Epithelial cell of esophagus (primary cell): ENCODE data around the gene MRPL11.
A peak's percentile ranks its signal among the peaks of the same experiment; 100 is the strongest.

ENCODE experiments used
- DNase-seq: peaks from one replicate; pipeline ENCODE4 v3.0.0; 2010; ENCODE audit warnings: low read depth
- H3K4me3 ChIP-seq: 2 replicates; pipeline ENCODE4 v1.5.1; 2011; ENCODE audit warnings: mild to moderate bottlenecking, low read length, control low read depth
- TF ChIP-seq, protein P1 (sequence below): IDR thresholded peaks from 2 replicates; pipeline ENCODE4 v1.5.1; 2011; ENCODE audit warnings: low read depth, mild to moderate bottlenecking, low read length, control low read depth, inconsistent platforms; ENCODE audit not compliant: insufficient read depth; ENCODE audit errors: missing control alignments

Gene MRPL11

DNA sequence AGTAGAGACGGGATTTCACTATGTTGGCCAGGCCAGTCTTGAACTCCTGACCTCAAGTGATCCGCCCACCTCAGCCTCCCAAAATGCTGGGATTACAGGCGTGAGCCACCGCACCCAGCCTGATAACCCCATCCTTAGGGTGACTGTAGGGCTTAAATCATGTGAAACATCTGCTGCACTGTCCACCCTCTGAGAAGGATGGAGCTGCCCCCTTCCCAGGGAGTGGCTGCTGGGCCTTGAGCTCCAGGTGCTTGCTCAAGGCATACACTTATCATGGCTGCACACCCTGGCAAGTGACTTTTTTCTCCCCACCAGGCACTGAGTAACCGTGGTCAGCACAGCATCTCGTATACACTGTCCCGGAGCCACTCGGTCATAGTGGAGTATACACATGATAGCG, 33.4 kb upstream of the MRPL11 start:
- TF ChIP-seq, protein P1, sequence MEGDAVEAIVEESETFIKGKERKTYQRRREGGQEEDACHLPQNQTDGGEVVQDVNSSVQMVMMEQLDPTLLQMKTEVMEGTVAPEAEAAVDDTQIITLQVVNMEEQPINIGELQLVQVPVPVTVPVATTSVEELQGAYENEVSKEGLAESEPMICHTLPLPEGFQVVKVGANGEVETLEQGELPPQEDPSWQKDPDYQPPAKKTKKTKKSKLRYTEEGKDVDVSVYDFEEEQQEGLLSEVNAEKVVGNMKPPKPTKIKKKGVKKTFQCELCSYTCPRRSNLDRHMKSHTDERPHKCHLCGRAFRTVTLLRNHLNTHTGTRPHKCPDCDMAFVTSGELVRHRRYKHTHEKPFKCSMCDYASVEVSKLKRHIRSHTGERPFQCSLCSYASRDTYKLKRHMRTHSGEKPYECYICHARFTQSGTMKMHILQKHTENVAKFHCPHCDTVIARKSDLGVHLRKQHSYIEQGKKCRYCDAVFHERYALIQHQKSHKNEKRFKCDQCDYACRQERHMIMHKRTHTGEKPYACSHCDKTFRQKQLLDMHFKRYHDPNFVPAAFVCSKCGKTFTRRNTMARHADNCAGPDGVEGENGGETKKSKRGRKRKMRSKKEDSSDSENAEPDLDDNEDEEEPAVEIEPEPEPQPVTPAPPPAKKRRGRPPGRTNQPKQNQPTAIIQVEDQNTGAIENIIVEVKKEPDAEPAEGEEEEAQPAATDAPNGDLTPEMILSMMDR, result no peak
- H3K4me3 ChIP-seq, result no peak overlapping the region
- no peak for DNase-seq

DNA sequence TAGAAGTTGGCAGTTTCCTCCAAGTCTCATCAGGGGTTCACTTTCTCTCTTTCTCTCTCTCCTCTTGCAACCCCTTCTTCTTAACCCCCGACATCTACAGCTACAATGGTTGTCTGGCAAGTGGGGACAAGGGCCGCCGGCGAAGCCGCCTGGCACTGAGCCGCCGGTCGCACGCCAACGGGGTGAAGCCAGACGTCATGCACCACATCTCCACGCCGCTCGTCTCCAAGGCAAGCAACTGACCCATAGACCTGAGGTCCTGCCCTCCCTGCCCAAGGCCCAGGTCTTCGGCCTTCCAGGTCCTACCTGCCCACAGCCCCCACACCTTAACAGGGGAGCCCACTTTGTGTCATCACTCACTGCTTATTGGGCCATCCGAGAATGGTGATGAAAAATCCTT, 32.5 kb upstream of the MRPL11 start:
- DNase-seq, result no peak
- TF ChIP-seq, protein P1, result no peak
- no peak overlapping the region for H3K4me3 ChIP-seq

DNA sequence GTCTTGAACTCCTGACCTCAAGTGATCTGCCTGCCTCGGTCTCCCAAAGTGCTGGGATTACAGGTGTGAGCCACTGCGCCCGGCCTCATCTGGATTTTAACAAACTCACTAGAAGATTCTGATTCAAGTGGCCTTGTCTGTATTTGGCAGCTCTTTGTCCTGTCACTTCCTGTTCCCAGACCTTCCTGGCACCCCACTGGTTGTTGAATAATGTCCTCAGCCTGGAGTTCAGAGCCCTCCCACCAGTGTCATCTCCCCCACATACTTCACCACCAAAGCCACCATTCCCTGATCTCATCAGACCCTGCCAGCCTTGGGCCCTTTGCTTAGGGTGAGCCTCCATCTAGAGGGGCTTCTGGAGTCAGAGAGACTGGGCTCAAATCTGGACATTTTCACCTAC, 31.4 kb upstream of the MRPL11 start:
- no peak overlapping the region for H3K4me3 ChIP-seq
- TF ChIP-seq, protein P1, result no peak
- DNase-seq, result no peak

DNA sequence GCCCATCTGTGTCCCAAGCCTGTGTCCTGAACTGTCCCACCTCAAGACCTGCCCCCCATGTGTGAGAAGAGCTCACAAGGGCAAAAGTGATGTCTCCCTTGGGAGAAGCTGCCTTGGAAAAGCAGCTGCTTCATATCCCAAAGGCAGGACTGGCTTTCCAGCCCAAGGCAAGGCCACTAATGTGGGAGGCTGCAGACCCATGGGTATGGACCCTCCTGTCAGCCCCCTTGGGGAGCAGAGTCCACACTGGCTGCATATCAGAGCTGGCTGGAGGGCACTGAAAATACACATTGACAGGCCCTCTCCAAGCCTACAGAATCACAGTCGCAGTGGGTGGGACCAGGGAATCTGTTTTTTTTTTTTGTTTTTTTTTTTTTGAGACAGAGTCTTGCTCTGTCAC, 30.8 kb upstream of the MRPL11 start:
- no peak overlapping the region for H3K4me3 ChIP-seq
- no peak for DNase-seq
- TF ChIP-seq, protein P1, result no peak

DNA sequence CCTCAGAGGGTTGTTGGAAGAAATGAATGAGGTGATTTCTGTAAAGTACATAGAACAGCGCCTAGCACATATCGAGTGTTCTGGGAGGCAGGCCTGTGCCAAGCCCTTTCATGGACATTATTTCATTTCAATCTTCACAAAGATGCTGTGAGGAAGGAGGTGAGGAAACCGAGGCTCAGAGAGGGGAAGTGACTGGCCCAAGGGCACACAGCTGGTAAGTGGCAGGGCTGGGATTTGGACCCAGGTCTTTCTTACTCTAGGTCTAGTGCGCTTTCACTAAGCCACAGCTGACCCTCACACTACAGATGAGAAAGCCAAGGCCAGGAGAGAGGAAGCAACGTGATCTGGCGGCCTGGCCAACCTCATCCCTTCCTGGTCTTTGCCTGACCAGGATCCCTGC, 30.0 kb upstream of the MRPL11 start:
- DNase-seq, result no peak
- H3K4me3 ChIP-seq, result no peak overlapping the region
- TF ChIP-seq, protein P1, result no peak

DNA sequence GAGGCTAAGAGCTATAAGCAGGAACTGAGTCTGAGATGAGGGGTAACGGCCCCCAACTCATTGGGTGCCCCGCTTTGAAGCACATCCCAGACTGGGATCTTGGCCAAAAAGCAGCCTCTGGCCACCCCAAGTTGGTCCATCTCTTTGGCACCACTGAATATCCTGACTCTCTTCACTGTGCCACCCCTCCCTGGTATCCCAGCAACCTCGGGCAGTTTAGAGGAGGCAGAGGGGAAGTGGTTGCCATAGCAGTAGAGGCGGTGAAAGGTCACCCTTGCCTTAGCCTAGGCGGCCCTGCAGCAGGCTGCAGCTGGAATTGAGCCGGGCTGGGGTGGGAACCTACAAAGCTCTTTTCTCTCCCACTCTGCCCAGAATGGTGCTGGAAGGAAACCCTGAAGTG, 29.1 kb upstream of the MRPL11 start:
- TF ChIP-seq, protein P1, result no peak
- peak overlapping the region; percentile 53 for H3K4me3 ChIP-seq
- DNase-seq, result no peak

DNA sequence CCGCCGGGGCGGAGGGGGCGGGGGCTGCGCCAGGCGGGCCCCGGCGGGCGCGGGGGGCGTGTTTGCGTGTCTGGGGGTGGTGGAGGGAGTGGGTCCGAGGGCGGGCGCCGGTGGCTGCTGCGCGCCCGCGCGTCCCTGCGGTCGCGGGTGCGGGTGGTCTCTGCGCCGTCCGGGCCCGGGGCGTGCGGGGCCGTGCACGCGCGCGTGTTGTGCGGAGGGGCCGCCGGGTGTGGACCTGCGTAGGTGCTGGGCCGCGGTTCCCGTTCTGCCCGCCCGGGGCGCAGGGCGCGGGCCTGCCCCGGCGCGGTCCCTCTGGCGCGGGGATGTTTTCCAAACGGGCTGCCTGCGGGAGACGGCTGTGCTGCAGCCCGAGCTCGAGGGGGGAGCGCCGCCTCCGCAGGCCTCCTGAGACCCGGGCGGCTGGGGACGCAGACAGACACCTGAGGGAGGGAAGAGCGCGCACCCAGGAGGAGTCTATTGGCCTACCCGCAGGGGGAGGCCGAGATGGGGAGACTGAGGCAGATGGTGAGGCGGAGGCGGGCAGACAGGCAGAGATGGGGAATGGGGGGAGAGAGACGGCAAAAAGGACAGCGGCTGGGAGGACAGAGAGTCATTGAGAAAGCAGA, 28.5 kb upstream of the MRPL11 start:
- peak overlapping the region; percentile 53 for H3K4me3 ChIP-seq
- TF ChIP-seq, protein P1, result peak; percentile 3
- peak; percentile 36 for DNase-seq
